Activated CD8-positive, alpha-beta T cell treated with anti-CD3 and anti-CD28 coated beads, Interleukin-2, amount 10 ng/mL, durations not matched to agents 7 days and 5 days (primary cell): Measurements from ENCODE around the gene RAB3B. TPM values are rescaled to one million over a fixed set of nuclear protein-coding genes. Genes with fewer than 3 reads are reported as not detected.

ENCODE experiments used
- ATAC-seq: fragments of 150-1000 bp; cut with Tn5 transposase; one replicate; pipeline ENCODE4 v1.10.0; 2021; ENCODE audit warnings: moderate library complexity
- CTCF ChIA-PET: fragments of 350-600 bp; sonication (Branson Sonifier 250); formaldehyde crosslinking; loops from one replicate; lab custom pipeline; 2021; ENCODE audit warnings: antibody characterized with exemption; lab: Charles Lee
- POLR2A ChIA-PET: fragments of 350-600 bp; sonication (Branson Sonifier 250); formaldehyde crosslinking; loops from one replicate; lab custom pipeline; 2021; ENCODE audit warnings: antibody characterized with exemption; lab: Charles Lee
- DNase-seq: peaks from one replicate; pipeline ENCODE4 v3.0.0-alpha.2; 2020
- H3K27ac Mint-ChIP-seq: one replicate; pipeline ENCODE4 v1.8.0; 2021; ENCODE audit warnings: mild to moderate bottlenecking, mixed read lengths
- H3K27me3 Mint-ChIP-seq: one replicate; pipeline ENCODE4 v1.8.0; 2021; ENCODE audit warnings: low read depth, mixed read lengths
- H3K36me3 Mint-ChIP-seq: one replicate; pipeline ENCODE4 v1.8.0; 2021; ENCODE audit warnings: low read depth, mixed read lengths
- H3K4me1 Mint-ChIP-seq: one replicate; pipeline ENCODE4 v1.8.0; 2021; ENCODE audit warnings: low read depth, mixed read lengths
- H3K4me3 Mint-ChIP-seq: one replicate; pipeline ENCODE4 v1.8.0; 2021; ENCODE audit warnings: mild to moderate bottlenecking, mixed read lengths
- H3K9me3 Mint-ChIP-seq: one replicate; pipeline ENCODE4 v1.8.0; 2022; ENCODE audit warnings: mixed read lengths; ENCODE audit not compliant: insufficient read depth
- total RNA-seq, 2 experiments: library from RNA; stranded (reverse); gene quantifications; one replicate each; pipeline ENCODE4 v1.2.3, GENCODE V29; 2021

RAB3B gene
- total RNA-seq, 2 experiments from 2014 or later = 0.08 TPM

- Mint-ChIP-seq H3K27me3 (peaks cover 22% of the 10 kb centered on the region), H3K4me3 (no peak overlapping the region), H3K9me3 (no peaks in the 10 kb centered on the region), H3K36me3 (no peaks in the 10 kb centered on the region), H3K27ac (no peak overlapping the region), H3K4me1 (no peaks in the 10 kb centered on the region)
- ChIA-PET CTCF (no interaction called here), POLR2A (interaction anchor here (0.6 kb wide), 1 partner anchor 57 kb away, joined by 4 read pairs; no protein-coding TSS in a partner anchor)
- ATAC-seq = no peak
- no peak for DNase-seq
Observed at GRCh38 chr1:51928896-51929295, 61.6 kb downstream of the RAB3B start.

GRCh38 chr1:51927029-51927428, 63.5 kb downstream of the RAB3B start:
- H3K9me3 Mint-ChIP-seq = no peaks in the 10 kb centered on the region
- POLR2A ChIA-PET = no interaction called here
- no peak overlapping the region for H3K4me3 Mint-ChIP-seq
- ATAC-seq (no peak), DNase-seq (no peak)
- CTCF ChIA-PET = no interaction called here
- no peaks in the 10 kb centered on the region for H3K36me3 Mint-ChIP-seq
- H3K27me3 Mint-ChIP-seq = peaks cover 19% of the 10 kb centered on the region
- H3K4me1 Mint-ChIP-seq = no peaks in the 10 kb centered on the region
- H3K27ac Mint-ChIP-seq = no peak overlapping the region

GRCh38 chr1:51926171-51926812, 64.2 kb downstream of the RAB3B start:
- Mint-ChIP-seq H3K4me3 (no peak overlapping the region), H3K9me3 (no peaks in the 10 kb centered on the region), H3K36me3 (no peaks in the 10 kb centered on the region), H3K27ac (no peak overlapping the region), H3K27me3 (peaks cover 19% of the 10 kb centered on the region), H3K4me1 (no peaks in the 10 kb centered on the region)
- ATAC-seq (no peak), DNase-seq (peak; percentile 21)
- ChIA-PET POLR2A (no interaction called here), CTCF (interaction anchor here (1.8 kb wide), 1 partner anchor 29 kb away, joined by 9 read pairs; no protein-coding TSS in a partner anchor)

- Mint-ChIP-seq H3K27me3 (peaks cover 14% of the 10 kb centered on the region), H3K9me3 (no peaks in the 10 kb centered on the region), H3K4me1 (no peaks in the 10 kb centered on the region), H3K27ac (no peak overlapping the region), H3K4me3 (no peak overlapping the region), H3K36me3 (no peaks in the 10 kb centered on the region)
- CTCF ChIA-PET = interaction anchor here (1.5 to 1.8 kb wide), 2 partner anchors 9 to 28 kb away, joined by 5 to 6 read pairs; no protein-coding TSS in a partner anchor
- no peak for ATAC-seq
- POLR2A ChIA-PET = no interaction called here
- DNase-seq = no peak
Observed at GRCh38 chr1:51924455-51924854, 66.0 kb downstream of the RAB3B start.

GRCh38 chr1:51922040-51922439, 68.5 kb downstream of the RAB3B start:
- POLR2A ChIA-PET = no interaction called here
- no peak for DNase-seq
- Mint-ChIP-seq H3K4me3 (no peak overlapping the region), H3K36me3 (no peaks in the 10 kb centered on the region), H3K9me3 (no peaks in the 10 kb centered on the region), H3K4me1 (no peaks in the 10 kb centered on the region), H3K27me3 (peaks cover 11% of the 10 kb centered on the region), H3K27ac (no peak overlapping the region)
- no peak for ATAC-seq
- CTCF ChIA-PET = interaction anchor here (0.6 kb wide), 1 partner anchor 24 kb away, joined by 4 read pairs; no protein-coding TSS in a partner anchor

GRCh38 chr1:51920130-51920529, 70.4 kb downstream of the RAB3B start:
- CTCF ChIA-PET = interaction anchor here (1.6 kb wide), 1 partner anchor 24 kb away, joined by 4 read pairs; no protein-coding TSS in a partner anchor
- H3K36me3 Mint-ChIP-seq = no peaks in the 10 kb centered on the region
- no peak overlapping the region for H3K4me3 Mint-ChIP-seq
- H3K27ac Mint-ChIP-seq = no peak overlapping the region
- peaks cover 13% of the 10 kb centered on the region for H3K27me3 Mint-ChIP-seq
- no peaks in the 10 kb centered on the region for H3K9me3 Mint-ChIP-seq
- H3K4me1 Mint-ChIP-seq = no peaks in the 10 kb centered on the region
- POLR2A ChIA-PET = no interaction called here
- DNase-seq (no peak), ATAC-seq (no peak)

- H3K36me3 Mint-ChIP-seq = no peaks in the 10 kb centered on the region
- POLR2A ChIA-PET = no interaction called here
- CTCF ChIA-PET = interaction anchor here (1.6 kb wide), 1 partner anchor 23 kb away, joined by 4 read pairs; no protein-coding TSS in a partner anchor
- no peak for DNase-seq
- no peak overlapping the region for H3K27ac Mint-ChIP-seq
- H3K4me1 Mint-ChIP-seq = no peaks in the 10 kb centered on the region
- no peaks in the 10 kb centered on the region for H3K9me3 Mint-ChIP-seq
- H3K27me3 Mint-ChIP-seq = peaks cover 13% of the 10 kb centered on the region
- ATAC-seq = no peak
- H3K4me3 Mint-ChIP-seq = no peak overlapping the region
Observed at GRCh38 chr1:51919684-51920083, 70.8 kb downstream of the RAB3B start.

- CTCF ChIA-PET = interaction anchor here (0.9 to 2.0 kb wide), 2 partner anchors 8 to 20 kb away, joined by 4 read pairs; no protein-coding TSS in a partner anchor
Observed at GRCh38 chr1:51916587-51917405, 73.7 kb downstream of the RAB3B start.

GRCh38 chr1:51915951-51916350, 74.5 kb downstream of the RAB3B start:
- Mint-ChIP-seq H3K27me3 (peaks cover 18% of the 10 kb centered on the region), H3K4me3 (no peak overlapping the region), H3K9me3 (no peaks in the 10 kb centered on the region), H3K27ac (no peak overlapping the region), H3K4me1 (no peaks in the 10 kb centered on the region), H3K36me3 (no peaks in the 10 kb centered on the region)
- ATAC-seq = no peak
- no peak for DNase-seq
- CTCF ChIA-PET = interaction anchor here (2.0 kb wide), 1 partner anchor 9 kb away, joined by 4 read pairs; no protein-coding TSS in a partner anchor
- POLR2A ChIA-PET = no interaction called here

More at GRCh38 chr1:51916587-51917405, 73.7 kb downstream of the RAB3B start:
- Mint-ChIP-seq H3K36me3 (no peaks in the 10 kb centered on the region), H3K27ac (no peak overlapping the region), H3K9me3 (no peaks in the 10 kb centered on the region), H3K4me3 (no peak overlapping the region), H3K27me3 (peaks cover 18% of the 10 kb centered on the region), H3K4me1 (no peaks in the 10 kb centered on the region)
- ATAC-seq (no peak), DNase-seq (no peak)
- POLR2A ChIA-PET = interaction anchor here (0.6 kb wide), 1 partner anchor 250 kb away, joined by 5 read pairs; no protein-coding TSS in a partner anchor

- Mint-ChIP-seq H3K27ac (no peak overlapping the region), H3K4me1 (peaks cover 5% of the 10 kb centered on the region), H3K36me3 (no peaks in the 10 kb centered on the region), H3K9me3 (no peaks in the 10 kb centered on the region), H3K27me3 (peaks cover 22% of the 10 kb centered on the region), H3K4me3 (no peak overlapping the region)
- DNase-seq (no peak), ATAC-seq (no peak)
- CTCF ChIA-PET = interaction anchor here (3.3 kb wide), 1 partner anchor 16 kb away, joined by 13 read pairs; no protein-coding TSS in a partner anchor
- POLR2A ChIA-PET = no interaction called here
Observed at GRCh38 chr1:51912881-51913280, 77.6 kb downstream of the RAB3B start.

GRCh38 chr1:51910221-51911000, 80.1 kb downstream of the RAB3B start:
- POLR2A ChIA-PET = no interaction called here
- CTCF ChIA-PET = interaction anchor here (3.3 kb wide), 1 partner anchor 13 kb away, joined by 13 read pairs; no protein-coding TSS in a partner anchor
- ATAC-seq = no peak

More at GRCh38 chr1:51910221-51911000, 80.1 kb downstream of the RAB3B start:
- no peaks in the 10 kb centered on the region for H3K9me3 Mint-ChIP-seq
- no peak overlapping the region for H3K4me3 Mint-ChIP-seq
- peaks cover 20% of the 10 kb centered on the region for H3K27me3 Mint-ChIP-seq
- no peaks in the 10 kb centered on the region for H3K36me3 Mint-ChIP-seq
- H3K27ac Mint-ChIP-seq = no peak overlapping the region
- DNase-seq = no peak
- peaks cover 12% of the 10 kb centered on the region for H3K4me1 Mint-ChIP-seq
